Embryonic facial prominence (tissue), 1 donor: ENCODE results near the gene PGF.

Experiments used
- DNase-seq: peaks from one replicate; pipeline ENCODE4 v3.0.0-alpha.2; 2016; ENCODE audit errors: extremely low spot score

PGF gene

GRCh38 chr14:74898694-74899093 lies 56.7 kb downstream of the PGF start:
- DNase-seq = no peak

GRCh38 chr14:74898083-74898482 lies 57.3 kb downstream of the PGF start:
- DNase-seq = no peak

GRCh38 chr14:74897642-74898041 lies 57.8 kb downstream of the PGF start:
- no peak for DNase-seq

- no peak for DNase-seq
Measured at GRCh38 chr14:74896400-74896799, 59.0 kb downstream of the PGF start.

GRCh38 chr14:74893614-74894091 lies 61.7 kb downstream of the PGF start:
- no peak for DNase-seq

- no peak for DNase-seq
Measured at GRCh38 chr14:74892745-74893144, 62.7 kb downstream of the PGF start.

GRCh38 chr14:74891870-74892269 lies 63.5 kb downstream of the PGF start:
- no peak for DNase-seq
